Type B pancreatic cell (in vitro differentiated cells): Measurements from ENCODE around the gene AFTPH. TPM values are rescaled to one million over a fixed set of nuclear protein-coding genes. Genes with fewer than 3 reads are reported as not detected.

Experiments used
- DNase-seq: peaks from one replicate; pipeline ENCODE4 v3.0.0; 2021; ENCODE audit warnings: mixed read lengths; ENCODE audit not compliant: unreplicated experiment; ENCODE audit errors: extremely low spot score
- H3K27ac Mint-ChIP-seq: 2 replicates; pipeline ENCODE4 v1.8.0; 2021; ENCODE audit warnings: mild to moderate bottlenecking, mixed read lengths
- H3K27me3 Mint-ChIP-seq: 2 replicates; pipeline ENCODE4 v1.8.0; 2021; ENCODE audit warnings: mixed read lengths
- H3K36me3 Mint-ChIP-seq: 2 replicates; pipeline ENCODE4 v1.8.0; 2021; ENCODE audit warnings: mixed read lengths
- H3K4me1 Mint-ChIP-seq: one replicate; pipeline ENCODE4 v1.8.0; 2021; ENCODE audit warnings: mixed read lengths; ENCODE audit not compliant: unreplicated experiment
- H3K4me3 Mint-ChIP-seq: 2 replicates; pipeline ENCODE4 v1.8.0; 2021; ENCODE audit warnings: mild to moderate bottlenecking, mixed read lengths
- H3K9me3 Mint-ChIP-seq: 2 replicates; pipeline ENCODE4 v1.8.0; 2021; ENCODE audit warnings: mixed read lengths
- total RNA-seq: library from RNA; stranded (reverse); gene quantifications from 2 replicates; pipeline ENCODE4 v1.2.1, GENCODE V29; 2021; ENCODE audit warnings: low replicate concordance
- TF ChIP-seq, protein P1 (sequence below): fragments of 200-600 bp; sonication (generic); conservative IDR thresholded peaks from 2 replicates; pipeline ENCODE4 v1.5.0; 2021; ENCODE audit warnings: antibody characterized with exemption, mild to moderate bottlenecking

AFTPH gene
- total RNA-seq, 1 donor from 2014 or later: 26.4 TPM

DNA sequence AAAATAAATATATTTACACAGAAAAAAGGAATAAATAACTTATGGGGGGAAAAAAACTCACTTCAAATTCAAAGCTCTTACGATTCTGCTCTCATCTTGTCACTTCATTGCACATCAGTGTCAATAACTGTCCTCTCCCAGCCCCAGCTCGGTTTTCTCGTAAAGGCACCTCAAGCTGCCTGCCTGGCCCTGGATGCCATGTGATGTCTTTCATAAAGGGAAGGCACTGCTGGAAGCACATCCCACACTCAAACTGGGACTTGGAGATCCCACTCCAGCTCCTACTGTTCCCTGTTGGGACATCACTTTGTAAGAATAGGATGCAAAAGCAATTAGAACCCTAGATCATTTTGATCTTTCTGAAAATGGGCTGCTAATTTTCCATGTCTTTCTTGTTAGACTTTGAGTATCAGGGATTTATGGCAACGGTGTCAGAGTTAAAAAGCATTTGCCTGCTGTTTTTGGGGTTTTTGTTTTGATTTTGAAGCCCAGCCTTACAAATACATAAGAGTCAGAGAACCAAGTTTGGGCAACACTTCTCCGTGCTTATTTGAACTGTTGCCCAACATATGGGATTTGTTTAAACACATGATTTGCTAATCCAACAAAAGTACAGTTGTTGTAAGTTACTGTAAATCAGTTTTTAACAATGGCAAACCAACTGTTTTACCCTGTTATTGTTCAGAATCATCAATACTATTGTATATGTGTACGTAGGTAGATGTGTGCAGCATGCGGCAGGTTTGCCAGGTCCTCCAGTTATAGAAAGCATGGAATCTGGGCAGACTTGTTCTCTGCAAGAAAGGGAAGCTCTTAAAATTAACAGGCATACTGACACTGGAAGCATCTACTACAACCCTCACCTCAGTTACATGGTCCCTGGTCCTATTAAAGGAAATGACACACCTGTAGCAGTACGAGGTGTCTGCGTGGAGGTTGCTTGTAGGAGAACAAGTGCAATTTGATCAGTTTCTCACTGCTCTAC lies 109.0 kb downstream of the AFTPH start:
- Mint-ChIP-seq H3K27ac (peak overlapping the region; percentile 19), H3K36me3 (peaks cover 30% of the 10 kb centered on the region), H3K9me3 (no peaks in the 10 kb centered on the region), H3K4me1 (peaks cover 61% of the 10 kb centered on the region), H3K4me3 (peak overlapping the region; percentile 63), H3K27me3 (no peaks in the 10 kb centered on the region)
- TF ChIP-seq, protein P1, sequence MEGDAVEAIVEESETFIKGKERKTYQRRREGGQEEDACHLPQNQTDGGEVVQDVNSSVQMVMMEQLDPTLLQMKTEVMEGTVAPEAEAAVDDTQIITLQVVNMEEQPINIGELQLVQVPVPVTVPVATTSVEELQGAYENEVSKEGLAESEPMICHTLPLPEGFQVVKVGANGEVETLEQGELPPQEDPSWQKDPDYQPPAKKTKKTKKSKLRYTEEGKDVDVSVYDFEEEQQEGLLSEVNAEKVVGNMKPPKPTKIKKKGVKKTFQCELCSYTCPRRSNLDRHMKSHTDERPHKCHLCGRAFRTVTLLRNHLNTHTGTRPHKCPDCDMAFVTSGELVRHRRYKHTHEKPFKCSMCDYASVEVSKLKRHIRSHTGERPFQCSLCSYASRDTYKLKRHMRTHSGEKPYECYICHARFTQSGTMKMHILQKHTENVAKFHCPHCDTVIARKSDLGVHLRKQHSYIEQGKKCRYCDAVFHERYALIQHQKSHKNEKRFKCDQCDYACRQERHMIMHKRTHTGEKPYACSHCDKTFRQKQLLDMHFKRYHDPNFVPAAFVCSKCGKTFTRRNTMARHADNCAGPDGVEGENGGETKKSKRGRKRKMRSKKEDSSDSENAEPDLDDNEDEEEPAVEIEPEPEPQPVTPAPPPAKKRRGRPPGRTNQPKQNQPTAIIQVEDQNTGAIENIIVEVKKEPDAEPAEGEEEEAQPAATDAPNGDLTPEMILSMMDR: no peak
- no peak for DNase-seq

DNA sequence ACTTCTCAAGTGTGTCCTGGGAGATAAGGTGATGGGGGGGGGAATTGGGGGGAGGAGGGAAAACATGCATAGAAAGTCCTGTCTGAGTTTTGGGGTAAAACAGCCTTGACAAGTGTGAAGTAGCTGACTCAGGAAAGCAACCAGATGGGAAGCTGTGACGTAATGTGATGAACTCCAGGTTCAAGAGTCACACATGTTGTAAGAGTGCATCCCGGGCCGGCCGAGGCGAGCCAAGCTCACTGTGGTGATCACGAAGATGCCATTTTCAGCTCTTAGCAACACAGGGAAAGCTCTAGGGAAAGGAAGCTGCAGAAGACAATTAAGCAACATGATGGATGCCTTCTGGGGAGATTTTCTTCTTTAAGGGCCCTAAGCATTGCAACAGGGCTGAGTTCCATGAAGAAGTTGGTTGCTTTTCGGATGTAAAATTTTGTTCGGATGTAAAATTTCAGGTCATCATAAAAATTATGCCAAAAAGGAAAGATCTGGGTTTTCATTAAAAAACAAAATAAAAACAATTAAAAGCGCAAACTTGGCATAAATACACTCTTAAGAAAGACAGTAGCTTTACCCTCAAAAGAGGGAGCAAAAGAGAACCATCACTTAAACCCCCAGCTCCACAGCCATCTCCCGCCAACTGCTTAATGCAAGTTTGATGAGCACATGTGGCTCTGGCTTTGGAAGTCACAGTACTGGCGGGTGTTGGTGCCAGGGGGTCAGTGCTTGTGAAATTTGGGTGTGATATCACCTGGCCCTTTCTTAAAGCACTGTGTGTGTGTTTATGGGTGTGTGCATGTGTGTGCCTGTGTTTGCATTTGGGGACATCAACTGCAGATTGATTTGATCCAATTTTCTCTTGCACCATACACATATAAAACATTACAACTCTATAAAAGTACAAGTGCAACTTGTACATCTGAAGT lies 110.5 kb downstream of the AFTPH start:
- Mint-ChIP-seq H3K27ac (no peak overlapping the region), H3K4me1 (peaks cover 58% of the 10 kb centered on the region), H3K9me3 (no peaks in the 10 kb centered on the region), H3K4me3 (peak overlapping the region; percentile 29), H3K27me3 (no peaks in the 10 kb centered on the region), H3K36me3 (peaks cover 30% of the 10 kb centered on the region)
- DNase-seq: no peak
- TF ChIP-seq, protein P1: no peak

DNA sequence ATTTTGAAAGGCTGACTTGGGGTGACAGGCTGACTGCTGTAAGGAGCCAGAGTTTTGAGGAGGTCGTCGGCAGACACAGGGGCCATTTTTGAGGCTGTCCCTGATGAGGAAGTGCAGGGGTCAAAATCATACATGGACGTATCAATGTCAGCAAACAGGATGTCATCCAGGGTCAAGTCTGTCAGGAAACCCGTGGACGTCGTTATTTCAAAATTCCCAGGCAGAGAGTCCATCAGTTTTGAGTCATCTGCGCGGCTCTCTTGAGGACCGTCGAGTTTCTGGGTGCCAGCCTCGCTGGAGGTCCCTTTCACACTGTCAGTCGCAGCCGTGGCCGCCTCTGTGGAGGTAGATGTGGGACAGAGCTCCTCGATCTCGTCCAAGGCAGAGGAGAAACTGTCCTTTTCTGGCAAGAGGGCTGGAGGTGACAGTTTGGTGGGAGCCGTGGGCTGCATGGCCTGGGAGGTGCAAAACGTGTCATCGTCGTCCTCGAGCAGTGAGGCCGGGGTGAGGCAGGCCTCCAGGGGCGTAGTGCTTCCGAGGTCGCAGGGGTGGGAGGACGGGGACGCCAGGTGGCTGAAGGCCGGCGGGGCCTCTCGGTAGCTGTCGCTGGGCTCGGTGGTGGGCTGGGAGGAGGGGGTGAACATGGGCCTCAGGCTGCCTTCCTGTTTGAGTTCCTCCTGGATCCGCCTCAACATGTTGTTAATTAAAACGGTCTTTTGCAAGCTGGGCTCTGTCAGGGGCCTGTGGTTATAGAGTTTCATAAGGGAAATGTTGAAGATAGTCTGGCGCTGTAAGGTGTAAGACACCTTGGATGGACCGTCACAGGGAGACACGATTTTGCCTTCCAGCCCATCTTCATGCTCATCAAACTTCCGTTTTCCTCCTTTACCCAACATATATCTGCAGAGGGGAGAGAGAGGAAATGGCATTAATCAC lies 112.1 kb downstream of the AFTPH start:
- Mint-ChIP-seq H3K4me1 (peaks cover 71% of the 10 kb centered on the region), H3K4me3 (peak overlapping the region; percentile 46), H3K27ac (no peak overlapping the region), H3K9me3 (no peaks in the 10 kb centered on the region), H3K36me3 (peaks cover 30% of the 10 kb centered on the region), H3K27me3 (no peaks in the 10 kb centered on the region)
- TF ChIP-seq, protein P1: no peak
- DNase-seq: no peak

DNA sequence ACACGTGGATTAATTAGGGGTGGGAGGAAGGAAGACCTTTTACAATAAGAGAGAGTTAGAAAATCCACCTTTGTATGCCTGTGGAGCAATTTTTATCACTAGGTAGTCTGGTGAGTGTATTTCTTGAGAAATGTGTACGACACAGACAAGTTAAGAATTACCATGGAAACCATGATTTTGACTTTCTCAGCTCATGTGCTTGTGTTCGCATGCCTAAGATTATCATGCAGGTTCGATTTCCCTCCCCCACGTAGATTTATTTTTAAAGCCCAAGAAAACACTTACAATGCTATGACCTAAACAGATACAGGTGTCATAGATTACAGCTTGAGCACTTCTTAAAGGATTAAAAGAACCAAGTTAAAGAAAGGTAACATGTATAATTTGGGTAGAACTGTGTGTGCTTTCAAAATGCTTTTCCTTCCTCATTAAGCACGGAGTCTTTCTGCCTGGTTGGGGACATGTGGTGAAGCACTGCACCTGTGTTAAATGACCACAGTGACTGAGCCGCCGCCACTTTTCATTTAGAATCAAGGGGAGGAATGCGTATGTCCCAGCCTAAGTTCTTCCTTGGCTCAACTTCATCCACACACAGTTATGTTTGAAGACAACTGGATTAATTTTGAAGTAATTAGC lies 113.0 kb downstream of the AFTPH start:
- Mint-ChIP-seq H3K4me3 (peak overlapping the region; percentile 41), H3K4me1 (peaks cover 75% of the 10 kb centered on the region), H3K36me3 (peaks cover 30% of the 10 kb centered on the region), H3K27ac (peak overlapping the region; percentile 13), H3K27me3 (no peaks in the 10 kb centered on the region), H3K9me3 (no peaks in the 10 kb centered on the region)
- no peak for DNase-seq
- TF ChIP-seq, protein P1: no peak
